Left ventricle myocardium superior (tissue), 1 donor: ENCODE data around the gene MPV17L. TPM values are rescaled to one million over a fixed set of nuclear protein-coding genes. Genes with fewer than 3 reads are reported as not detected.
A peak's percentile ranks its signal among the peaks of the same experiment; 100 is the strongest.
"Not testable (repeated sequence)": the region's sequence is repeated elsewhere in the genome, so short reads cannot be mapped to it uniquely, and the experiment has no call there.

Source experiments
- ATAC-seq: fragments of 200-7000 bp; cut with Tn5 transposase; one replicate; pipeline ENCODE4 v1.9.1; 2020; ENCODE audit warnings: mild to moderate bottlenecking, moderate library complexity
- DNase-seq: peaks from one replicate; pipeline ENCODE4 v3.0.0-alpha.2; 2020
- intact Hi-C: fragments of 100-400 bp; cut with micrococcal nuclease; formaldehyde crosslinking; loops from one replicate; pipeline ENCODE4 v1.11.0; 2022
- total RNA-seq: library from RNA; stranded (reverse); fragmentation: NEBNext Ultra II Directional; extraction: Animal tissue kit (Norgen Biotek cat#: 25700); gene quantifications from one replicate; pipeline ENCODE4 v1.2.1, GENCODE V29; 2021
- donor health status: DM: no; HTN: yes; CAD: no; lungs with severe emphysema.

The MPV17L gene
- total RNA-seq, 1 donor from 2014 or later: 5.3 TPM

DNA sequence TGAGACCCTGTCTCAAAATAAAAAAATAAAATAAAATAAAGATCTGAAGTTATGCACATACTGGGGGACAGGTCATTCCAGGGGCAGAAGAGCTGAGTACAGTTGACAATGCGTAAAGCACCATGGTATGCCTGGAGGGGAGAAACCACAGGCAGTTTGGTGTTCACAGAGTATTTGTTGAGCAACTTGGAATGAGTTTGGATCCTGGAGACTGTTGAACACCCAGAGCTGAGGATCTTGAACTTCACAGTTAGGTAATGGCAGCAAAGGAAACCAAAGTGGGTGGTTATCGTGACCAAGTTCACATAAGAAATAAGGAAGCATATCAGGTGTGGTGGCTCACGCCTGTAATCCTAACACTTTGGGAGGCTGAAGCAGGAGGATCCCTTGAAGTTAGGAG, 8.5 kb downstream of the MPV17L start:
- ATAC-seq, intact Hi-C loops, DNase-seq: not testable (repeated sequence)

GRCh38 chr16:15404792-15405191, 9.2 kb downstream of the MPV17L start:
- intact Hi-C loops: no loop called here
- ATAC-seq (peak; percentile 74), DNase-seq (no peak)

DNA sequence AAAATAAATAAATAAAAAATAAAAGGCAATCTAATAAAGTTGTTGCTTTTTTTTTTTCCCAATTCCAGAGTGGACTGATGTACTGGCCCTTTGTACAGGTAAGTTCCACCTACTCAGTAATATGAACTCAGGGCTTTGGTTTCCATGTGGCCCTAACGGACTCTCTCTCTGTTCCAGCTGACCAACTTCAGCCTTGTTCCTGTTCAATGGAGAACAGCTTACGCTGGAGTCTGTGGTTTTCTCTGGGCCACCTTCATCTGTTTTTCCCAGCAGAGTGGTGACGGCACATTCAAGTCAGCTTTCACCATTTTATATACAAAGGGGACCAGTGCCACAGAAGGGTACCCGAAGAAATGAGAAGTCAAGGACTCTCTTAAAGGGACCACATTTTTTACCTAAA, 12.2 kb downstream of the MPV17L start:
- intact Hi-C loops, DNase-seq, ATAC-seq: not testable (repeated sequence)

- ATAC-seq, DNase-seq, intact Hi-C loops: not testable (repeated sequence)
Measured at GRCh38 chr16:15409476-15409875, 13.9 kb downstream of the MPV17L start.

DNA sequence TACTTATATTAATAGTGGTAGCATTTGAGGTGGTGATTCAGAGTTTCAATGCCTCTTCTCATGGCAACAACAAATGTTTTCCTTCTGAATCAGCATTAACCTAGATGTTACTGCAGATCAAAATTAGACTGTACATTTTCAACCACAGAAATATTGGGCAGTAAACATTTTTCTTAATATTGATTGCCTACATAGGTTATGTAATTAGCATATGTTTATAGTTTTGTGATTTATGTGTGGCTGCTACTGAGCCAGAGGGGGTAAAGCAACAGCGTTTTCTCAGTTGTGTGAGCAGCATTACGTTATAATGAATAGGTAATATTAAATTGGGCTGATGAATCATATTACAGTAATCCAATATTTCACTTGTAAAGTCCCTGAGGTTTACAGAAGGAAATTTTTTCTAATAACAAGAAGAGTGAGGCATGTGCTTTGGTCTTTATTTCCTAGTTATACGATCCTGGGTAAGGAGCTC, 20.0 kb downstream of the MPV17L start:
- DNase-seq (no peak), ATAC-seq (no peak)
- intact Hi-C loops: no loop called here

- intact Hi-C loops: no loop called here
- DNase-seq: no peak
- no peak for ATAC-seq
Measured at GRCh38 chr16:15417197-15417596, 21.6 kb downstream of the MPV17L start.

DNA sequence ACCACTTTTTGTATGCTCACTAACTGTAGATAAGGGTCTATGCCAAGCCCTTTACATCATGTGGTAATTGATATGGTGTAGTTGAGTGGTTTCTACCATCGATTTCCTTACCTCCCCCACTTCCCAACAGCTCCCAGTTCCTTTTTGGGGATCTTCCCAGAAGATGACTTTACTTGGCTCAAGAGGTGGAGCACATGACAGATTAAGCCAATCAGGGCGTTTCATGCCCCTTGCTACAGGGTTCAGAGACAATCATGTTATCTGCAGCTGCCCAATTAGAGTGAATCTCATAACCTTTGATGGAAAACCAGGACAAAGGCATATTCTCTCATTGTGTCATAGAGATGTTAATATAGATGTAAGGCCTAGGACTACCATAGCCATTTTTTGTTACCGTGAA, 22.7 kb downstream of the MPV17L start:
- no peak for ATAC-seq
- intact Hi-C loops: no loop called here
- no peak for DNase-seq

DNA sequence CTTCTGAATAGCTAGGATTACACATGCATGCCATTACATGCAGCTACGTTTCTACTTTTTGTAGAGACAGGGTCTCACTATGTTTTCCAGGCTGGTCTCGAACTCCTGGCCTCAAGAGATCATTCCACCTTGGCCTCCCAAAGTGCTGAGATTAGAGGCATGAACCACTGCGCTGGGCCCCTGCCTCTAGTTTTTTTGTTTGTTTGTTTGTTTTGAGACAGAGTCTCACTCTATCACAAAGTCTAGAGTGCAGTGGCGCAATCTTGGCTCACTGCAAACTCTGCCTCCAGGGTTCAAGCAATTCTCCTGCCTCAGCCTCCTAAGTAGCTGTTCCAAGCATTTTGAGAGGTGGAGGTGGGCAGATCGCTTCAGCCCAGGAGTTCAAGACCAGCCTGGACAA, 26.1 kb downstream of the MPV17L start:
- ATAC-seq, DNase-seq, intact Hi-C loops: not testable (repeated sequence)

GRCh38 chr16:15422222-15422621, 26.7 kb downstream of the MPV17L start:
- intact Hi-C loops: no loop called here
- ATAC-seq: no peak

DNA sequence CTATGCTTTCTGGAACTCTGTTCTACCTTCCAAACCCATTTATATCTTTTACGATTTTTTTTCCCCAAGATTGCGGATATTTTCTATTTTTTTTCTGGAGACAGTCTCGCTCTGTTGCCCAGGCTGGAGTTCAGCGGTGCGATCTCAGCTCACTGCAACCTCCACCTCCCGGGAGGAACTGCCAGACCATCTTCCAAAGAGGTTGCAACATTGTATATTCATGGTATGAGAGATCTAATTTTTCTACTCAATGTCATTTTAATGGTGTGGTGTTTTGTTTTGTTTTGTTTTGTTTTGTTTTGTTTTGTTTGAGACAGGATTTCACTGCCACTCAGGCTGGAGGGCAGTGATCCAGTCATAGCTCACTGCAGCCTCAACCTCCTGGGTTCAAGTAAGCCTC, 30.3 kb downstream of the MPV17L start:
- DNase-seq (no peak), ATAC-seq (no peak)
- intact Hi-C loops: no loop called here

More at GRCh38 chr16:15422222-15422621, 26.7 kb downstream of the MPV17L start:
- DNase-seq: no peak

GRCh38 chr16:15426796-15427195, 31.2 kb downstream of the MPV17L start:
- no peak for ATAC-seq
- intact Hi-C loops: no loop called here
- no peak for DNase-seq

GRCh38 chr16:15427648-15428239, 32.2 kb downstream of the MPV17L start:
- intact Hi-C loops: no loop called here
- ATAC-seq: peak; percentile 93
- peak; percentile 77 for DNase-seq

GRCh38 chr16:15430884-15431283, 35.3 kb downstream of the MPV17L start:
- intact Hi-C loops, ATAC-seq, DNase-seq: not testable (repeated sequence)

DNA sequence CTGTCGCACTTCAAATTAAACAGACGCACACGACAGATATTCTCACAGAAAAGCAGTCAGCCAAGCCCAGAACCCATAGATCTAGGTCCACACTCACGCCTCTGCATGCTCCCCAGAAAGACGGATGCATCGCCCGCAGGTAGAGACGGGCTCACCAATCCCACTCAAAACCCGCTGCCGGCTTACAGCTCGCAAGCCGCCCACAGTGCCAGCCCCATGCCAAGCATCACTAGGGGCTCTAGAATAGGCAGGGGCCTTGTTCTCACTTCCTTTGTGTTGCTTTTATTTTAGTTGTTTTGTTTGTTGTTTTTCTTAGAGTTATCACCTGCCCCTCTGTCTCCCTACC, 38.5 kb downstream of the MPV17L start:
- DNase-seq (no peak), ATAC-seq (no peak)
- intact Hi-C loops: no loop called here

DNA sequence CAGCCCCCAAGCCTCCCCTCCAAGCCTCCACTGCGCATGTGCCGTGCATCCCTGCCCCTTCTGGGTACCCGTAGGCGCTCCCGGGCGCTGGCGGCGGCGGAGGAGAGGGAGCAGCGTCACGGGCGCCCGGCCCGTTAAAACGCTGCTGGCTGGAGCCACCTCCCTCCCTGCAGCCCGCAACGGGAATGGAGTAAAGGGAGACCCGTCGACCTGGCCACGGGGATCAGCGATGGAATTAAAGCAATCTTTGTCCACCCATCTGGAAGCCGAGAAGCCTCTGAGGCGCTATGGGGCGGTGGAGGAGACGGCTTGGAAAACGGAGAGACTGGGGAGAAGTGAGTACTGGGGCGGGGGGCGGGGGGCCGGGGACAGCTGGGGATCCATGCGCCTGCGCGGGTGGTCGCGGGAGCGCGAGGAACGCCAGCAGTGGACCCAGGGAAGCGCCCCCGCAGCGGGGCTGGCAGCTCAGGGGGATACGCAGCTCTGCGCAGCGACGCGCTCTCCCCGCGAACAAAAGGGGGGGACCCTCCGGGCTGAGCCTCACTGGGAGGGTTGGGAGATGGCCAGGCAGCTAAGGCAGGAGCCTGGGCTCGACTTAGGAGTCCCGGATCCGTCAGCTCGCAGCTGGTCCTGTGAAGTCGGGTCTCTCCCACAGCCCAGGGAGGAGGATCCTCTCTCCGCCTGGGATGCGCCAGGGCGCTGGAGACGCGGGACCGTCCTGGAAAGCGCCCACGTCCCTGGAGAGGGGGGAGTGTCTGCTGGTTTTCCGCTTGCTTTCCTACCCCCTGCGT, 39.1 kb downstream of the MPV17L start, which contains the start of gene BMERB1:
Gene BMERB1, plus strand, starts transcription at position 164 of the 791 bp plus-strand sequence. Its CDS starts 66 bp downstream, at position 230.
- peak; percentile 97 for ATAC-seq
- intact Hi-C loops: no loop called here
- DNase-seq: peak; percentile 87

- DNase-seq: no peak
Measured at GRCh38 chr16:15435216-15435864, 39.8 kb downstream of the MPV17L start.

DNA sequence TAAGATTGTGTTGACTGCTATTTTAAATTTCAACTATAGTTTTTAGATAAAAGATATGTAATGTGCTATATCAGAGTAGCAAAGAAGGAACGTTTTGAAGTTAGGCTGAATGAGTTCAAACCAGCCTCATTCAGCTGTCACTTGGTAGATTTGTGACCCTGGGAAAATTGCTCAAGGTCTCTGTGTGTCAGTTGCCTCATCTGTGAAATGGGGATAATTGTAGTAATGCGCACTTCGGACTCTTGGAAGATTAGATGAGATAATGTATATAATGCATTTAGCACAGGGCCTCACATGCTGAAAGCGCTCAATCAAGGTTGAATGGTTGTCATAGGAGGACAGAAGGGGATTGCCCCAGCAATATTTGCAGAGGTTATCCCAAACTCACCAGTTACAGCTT, 43.5 kb downstream of the MPV17L start:
- DNase-seq: no peak
- ATAC-seq: no peak
- intact Hi-C loops: no loop called here

More at GRCh38 chr16:15435216-15435864, 39.8 kb downstream of the MPV17L start:
- intact Hi-C loops: no loop called here
- ATAC-seq: no peak

GRCh38 chr16:15439521-15439920, 44.0 kb downstream of the MPV17L start:
- intact Hi-C loops: no loop called here

GRCh38 chr16:15440852-15441251, 45.3 kb downstream of the MPV17L start:
- intact Hi-C loops: no loop called here
- DNase-seq (no peak), ATAC-seq (no peak)

More at GRCh38 chr16:15439521-15439920, 44.0 kb downstream of the MPV17L start:
- ATAC-seq (no peak), DNase-seq (no peak)

GRCh38 chr16:15442140-15442539, 46.6 kb downstream of the MPV17L start:
- DNase-seq, ATAC-seq, intact Hi-C loops: not testable (repeated sequence)
